ENCODE measurements around the gene MOGAT1. TPM values are rescaled to one million over a fixed set of nuclear protein-coding genes. Genes with fewer than 3 reads are reported as not detected.
A peak's percentile ranks its signal among the peaks of the same experiment; 100 is the strongest.

The MOGAT1 gene
- total RNA-seq, 1 experiment from 2014 or later = 0.22 TPM

DNA sequence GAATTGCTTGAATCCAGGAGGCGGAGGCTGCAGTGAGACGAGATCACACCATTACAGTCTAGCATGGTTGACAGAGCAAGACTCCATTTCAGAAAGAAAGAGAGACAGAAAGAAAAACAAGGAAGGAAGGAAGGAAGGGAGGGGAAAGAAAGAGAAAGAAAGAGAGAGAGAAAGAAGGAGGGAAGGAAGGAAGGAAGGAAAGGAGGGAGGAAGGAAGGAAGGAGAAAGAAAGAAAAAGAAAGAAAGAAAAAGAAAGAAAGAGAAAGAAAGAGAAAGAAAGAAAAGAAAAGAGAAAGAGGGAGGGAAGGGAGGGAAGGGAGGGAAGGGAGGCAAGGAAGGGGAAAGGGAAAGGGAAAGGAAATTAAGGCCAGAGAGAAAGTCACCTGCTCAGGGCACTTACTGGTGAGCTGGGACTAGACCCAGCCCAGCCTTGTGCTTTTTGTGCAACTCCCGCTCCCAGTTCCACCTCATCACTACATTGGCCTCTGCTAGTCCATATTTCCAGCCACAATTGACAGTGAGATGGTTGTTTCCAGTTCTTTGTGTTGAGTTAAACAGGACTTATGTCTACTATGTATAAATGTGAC lies 35.7 kb downstream of the MOGAT1 start:
- Histone ChIP-seq H3K9me3 (ENCODE audit: control insufficient read depth in 1 of 2, insufficient read depth in 1 of 2, low read depth in 1 of 2, low read length in 2 of 2) (no peaks in the 10 kb centered on the region), H3K36me3 (ENCODE audit: control insufficient read depth in 1 of 2, insufficient read depth in 2 of 2, low read length in 2 of 2) (no peaks in the 10 kb centered on the region), H3K9me2 (ENCODE audit: insufficient read depth) (no peaks in the 10 kb centered on the region), H3K4me3 (replicated peaks in 1 of 2; ENCODE audit: low read depth in 1 of 2, low read length in 2 of 2) (no peak overlapping the region), H3K79me2 (ENCODE audit: insufficient read depth, low read length) (no peaks in the 10 kb centered on the region), H3K27me3 (ENCODE audit: insufficient read depth, low read length) (no peaks in the 10 kb centered on the region), H2AFZ (ENCODE audit: low read depth, low read length, poor library complexity, severe bottlenecking) (peak overlapping the region; percentile 73), H3K4me2 (ENCODE audit: low read length) (no peak overlapping the region), H4K20me1 (ENCODE audit: insufficient read depth) (no peaks in the 10 kb centered on the region), H3K9ac (ENCODE audit: low read length) (no peak overlapping the region), H3K27ac (ENCODE audit: low read depth, low read length) (no peak overlapping the region), H3K4me1 (ENCODE audit: control insufficient read depth in 1 of 2, insufficient read depth in 2 of 2, low read length in 2 of 2) (peaks cover 8 to 24% of the 10 kb centered on the region in 2 experiments; a peak in 3 of 4 replicates)
- POLR2A ChIA-PET = no interaction called here
- DNase-seq (ENCODE audit: low read depth, low spot score) (no peak), ATAC-seq (no peak)
- CTCF ChIA-PET = interaction anchor here (0.7 to 4.1 kb wide), 6 partner anchors 8 to 252 kb away, joined by 3 to 52 read pairs (median 4); no protein-coding TSS in a partner anchor
- TF ChIP-seq SIN3A (IDR thresholded peaks at IDR 0.05; ENCODE audit: low read depth) (no peak), YY1 (IDR thresholded peaks at IDR 0.05; ENCODE audit: extremely low read depth, insufficient replicate concordance, low read depth, low read length) (no peak), CEBPB (IDR thresholded peaks at IDR 0.05; ENCODE audit: low read depth) (no peak), EZH2 (IDR thresholded peaks at IDR 0.05) (no peak), ZBTB33 (IDR thresholded peaks at IDR 0.05; ENCODE audit: extremely low read depth, insufficient replicate concordance, low read length) (no peak), TCF7L2 (IDR thresholded peaks at IDR 0.05; ENCODE audit: borderline replicate concordance, extremely low read depth, insufficient read depth, insufficient read length) (no peak), POLR2A (IDR thresholded peaks at IDR 0.05; ENCODE audit: borderline replicate concordance, extremely low read depth, insufficient read depth, insufficient read length) (no peak), RAD21 (IDR thresholded peaks at IDR 0.05; ENCODE audit: low read depth) (no peak), CBX3 (IDR thresholded peaks at IDR 0.05; ENCODE audit: low read depth) (no peak), SRF (IDR thresholded peaks at IDR 0.05; ENCODE audit: low read depth) (no peak), EZH2phosphoT487 (IDR thresholded peaks at IDR 0.05; ENCODE audit: borderline replicate concordance) (no peak), ELF1 (IDR thresholded peaks at IDR 0.05; ENCODE audit: borderline replicate concordance, low read depth) (no peak), SP1 (IDR thresholded peaks at IDR 0.05; ENCODE audit: low read depth) (no peak), ZNF274 (IDR thresholded peaks at IDR 0.05; ENCODE audit: low read depth, low read length) (no peak)
- TF ChIP-seq, protein P1, sequence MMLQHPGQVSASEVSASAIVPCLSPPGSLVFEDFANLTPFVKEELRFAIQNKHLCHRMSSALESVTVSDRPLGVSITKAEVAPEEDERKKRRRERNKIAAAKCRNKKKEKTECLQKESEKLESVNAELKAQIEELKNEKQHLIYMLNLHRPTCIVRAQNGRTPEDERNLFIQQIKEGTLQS (IDR thresholded peaks at IDR 0.05) = no peak
- TF ChIP-seq, protein P2, sequence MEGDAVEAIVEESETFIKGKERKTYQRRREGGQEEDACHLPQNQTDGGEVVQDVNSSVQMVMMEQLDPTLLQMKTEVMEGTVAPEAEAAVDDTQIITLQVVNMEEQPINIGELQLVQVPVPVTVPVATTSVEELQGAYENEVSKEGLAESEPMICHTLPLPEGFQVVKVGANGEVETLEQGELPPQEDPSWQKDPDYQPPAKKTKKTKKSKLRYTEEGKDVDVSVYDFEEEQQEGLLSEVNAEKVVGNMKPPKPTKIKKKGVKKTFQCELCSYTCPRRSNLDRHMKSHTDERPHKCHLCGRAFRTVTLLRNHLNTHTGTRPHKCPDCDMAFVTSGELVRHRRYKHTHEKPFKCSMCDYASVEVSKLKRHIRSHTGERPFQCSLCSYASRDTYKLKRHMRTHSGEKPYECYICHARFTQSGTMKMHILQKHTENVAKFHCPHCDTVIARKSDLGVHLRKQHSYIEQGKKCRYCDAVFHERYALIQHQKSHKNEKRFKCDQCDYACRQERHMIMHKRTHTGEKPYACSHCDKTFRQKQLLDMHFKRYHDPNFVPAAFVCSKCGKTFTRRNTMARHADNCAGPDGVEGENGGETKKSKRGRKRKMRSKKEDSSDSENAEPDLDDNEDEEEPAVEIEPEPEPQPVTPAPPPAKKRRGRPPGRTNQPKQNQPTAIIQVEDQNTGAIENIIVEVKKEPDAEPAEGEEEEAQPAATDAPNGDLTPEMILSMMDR (IDR thresholded peaks at IDR 0.05 in 2 of 3, conservative IDR thresholded peaks at IDR 0.05 in 1 of 3; ENCODE audit: borderline replicate concordance in 1 of 3, insufficient read depth in 1 of 3, low read depth in 2 of 3, low read length in 2 of 3) = no peak
- TF ChIP-seq, protein P3, sequence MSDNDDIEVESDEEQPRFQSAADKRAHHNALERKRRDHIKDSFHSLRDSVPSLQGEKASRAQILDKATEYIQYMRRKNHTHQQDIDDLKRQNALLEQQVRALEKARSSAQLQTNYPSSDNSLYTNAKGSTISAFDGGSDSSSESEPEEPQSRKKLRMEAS (IDR thresholded peaks at IDR 0.05) = no peak
- intact Hi-C loops (cut with micrococcal nuclease) = no loop called here
- RAD21 ChIA-PET (ENCODE audit: low non-redundant PET in 1 of 2, low total read pairs in 2 of 2, uncharacterized antibody in 2 of 2, unreplicated experiment in 2 of 2) = no interaction called here
- no TSS peak for BruUV-seq (replicated peaks)

Measured in HCT116 (cell line).